Stomach smooth muscle (tissue), 2 donors: ENCODE data around the gene PPP2R3B.
"Not testable (repeated sequence)": the region's sequence is repeated elsewhere in the genome, so short reads cannot be mapped to it uniquely, and the experiment has no call there.

Experiments used
- H3K27ac ChIP-seq: one replicate; pipeline ENCODE4 v1.7.0; 2013; ENCODE audit warnings: mild to moderate bottlenecking, low read length, inconsistent platforms
- H3K27me3 ChIP-seq, 2 donors: one replicate each; pipeline ENCODE4 v1.7.0; 2013; ENCODE audit warnings: low read length in 2 of 2; ENCODE audit not compliant: insufficient read depth in 2 of 2, control insufficient read depth in 1 of 2
- H3K36me3 ChIP-seq, 2 donors: one replicate each; pipeline ENCODE4 v1.7.0; 2013; ENCODE audit warnings: low read length in 2 of 2; ENCODE audit not compliant: control insufficient read depth in 2 of 2, insufficient read depth in 2 of 2
- H3K4me1 ChIP-seq: one replicate; pipeline ENCODE4 v1.7.0; 2013; ENCODE audit warnings: low read length; ENCODE audit not compliant: control insufficient read depth, insufficient read depth
- H3K4me3 ChIP-seq, 2 donors: one replicate each; pipeline ENCODE4 v1.7.0; 2013; ENCODE audit warnings: low read length in 2 of 2
- H3K9ac ChIP-seq, 2 donors: one replicate each; pipeline ENCODE4 v1.7.0; 2013; ENCODE audit warnings: low read length in 2 of 2, mild to moderate bottlenecking in 1 of 2
- H3K9me3 ChIP-seq, 2 donors: one replicate each; pipeline ENCODE4 v1.7.0; 2013; ENCODE audit warnings: low read length in 2 of 2; ENCODE audit not compliant: control insufficient read depth in 2 of 2
- donor health status: healthy.
- donor health status: Pancreatic carcinoma.

Gene PPP2R3B

GRCh38 chrX:426881-427280 is 40.2 kb upstream of the PPP2R3B start:
- Histone ChIP-seq H3K27ac (no peak overlapping the region), H3K9me3 (no peaks in the 10 kb centered on the region), H3K36me3 (no peaks in the 10 kb centered on the region), H3K4me1 (no peaks in the 10 kb centered on the region), H3K9ac (no peak overlapping the region), H3K27me3 (peaks cover 11 to 19% of the 10 kb centered on the region in 2 donors), H3K4me3 (no peak overlapping the region)

- H3K27me3 ChIP-seq, result peaks cover 11 to 19% of the 10 kb centered on the region in 2 donors
- no peak overlapping the region for H3K9ac ChIP-seq
- no peak overlapping the region for H3K27ac ChIP-seq
- no peak overlapping the region for H3K4me3 ChIP-seq
- no peaks in the 10 kb centered on the region for H3K4me1 ChIP-seq
- no peaks in the 10 kb centered on the region for H3K9me3 ChIP-seq
- no peaks in the 10 kb centered on the region for H3K36me3 ChIP-seq
These were observed 38.3 kb upstream of the PPP2R3B start for GRCh38 chrX:425056-425455.

GRCh38 chrX:421646-422391 is 35.1 kb upstream of the PPP2R3B start:
- no peak overlapping the region for H3K9ac ChIP-seq
- H3K4me1 ChIP-seq, result no peaks in the 10 kb centered on the region
- no peak overlapping the region for H3K27ac ChIP-seq
- H3K9me3 ChIP-seq, result no peaks in the 10 kb centered on the region
- no peak overlapping the region for H3K4me3 ChIP-seq
- H3K36me3 ChIP-seq, result no peaks in the 10 kb centered on the region
- peaks cover under 1 to 3% of the 10 kb centered on the region in 2 donors for H3K27me3 ChIP-seq

GRCh38 chrX:420496-421223 is 34.0 kb upstream of the PPP2R3B start:
- Histone ChIP-seq H3K27ac (no peak overlapping the region), H3K36me3 (no peaks in the 10 kb centered on the region), H3K27me3 (no peaks in the 10 kb centered on the region), H3K9ac (no peak overlapping the region), H3K4me3 (no peak overlapping the region), H3K4me1 (no peaks in the 10 kb centered on the region), H3K9me3 (no peaks in the 10 kb centered on the region)

- Histone ChIP-seq H3K27ac (no peak overlapping the region), H3K27me3 (no peaks in the 10 kb centered on the region), H3K36me3 (no peaks in the 10 kb centered on the region), H3K4me1 (no peaks in the 10 kb centered on the region), H3K9me3 (no peaks in the 10 kb centered on the region), H3K4me3 (no peak overlapping the region), H3K9ac (no peak overlapping the region)
These were observed 32.4 kb upstream of the PPP2R3B start for GRCh38 chrX:418927-419729.

- not testable (repeated sequence) for H3K9ac ChIP-seq, H3K27ac ChIP-seq, H3K9me3 ChIP-seq, H3K4me3 ChIP-seq, H3K27me3 ChIP-seq, H3K4me1 ChIP-seq, H3K36me3 ChIP-seq
These were observed 28.8 kb upstream of the PPP2R3B start for GRCh38 chrX:415498-415897.

GRCh38 chrX:413322-414201 is 26.9 kb upstream of the PPP2R3B start:
- Histone ChIP-seq H3K9me3 (no peaks in the 10 kb centered on the region), H3K27me3 (peaks cover 2 to 4% of the 10 kb centered on the region in 2 donors), H3K4me3 (peak overlapping the region; percentile 46 to 64), H3K27ac (no peak overlapping the region), H3K36me3 (no peaks in the 10 kb centered on the region), H3K9ac (peak overlapping the region in 1 of 2 donors; percentile 21), H3K4me1 (peaks cover 9% of the 10 kb centered on the region)

GRCh38 chrX:410296-410695 is 23.6 kb upstream of the PPP2R3B start:
- H3K9ac ChIP-seq, result no peak overlapping the region
- H3K36me3 ChIP-seq, result no peaks in the 10 kb centered on the region
- H3K4me3 ChIP-seq, result no peak overlapping the region
- H3K4me1 ChIP-seq, result peaks cover 9% of the 10 kb centered on the region
- peaks cover 2 to 4% of the 10 kb centered on the region in 2 donors for H3K27me3 ChIP-seq
- no peak overlapping the region for H3K27ac ChIP-seq
- H3K9me3 ChIP-seq, result no peaks in the 10 kb centered on the region

- Histone ChIP-seq H3K27me3 (no peaks in the 10 kb centered on the region), H3K9ac (no peak overlapping the region), H3K36me3 (no peaks in the 10 kb centered on the region), H3K9me3 (no peaks in the 10 kb centered on the region), H3K27ac (no peak overlapping the region), H3K4me1 (no peaks in the 10 kb centered on the region), H3K4me3 (no peak overlapping the region)
These were observed 18.4 kb upstream of the PPP2R3B start for GRCh38 chrX:405149-405548.

GRCh38 chrX:404656-405055 is 17.9 kb upstream of the PPP2R3B start:
- no peaks in the 10 kb centered on the region for H3K36me3 ChIP-seq
- no peaks in the 10 kb centered on the region for H3K4me1 ChIP-seq
- no peaks in the 10 kb centered on the region for H3K9me3 ChIP-seq
- no peaks in the 10 kb centered on the region for H3K27me3 ChIP-seq
- H3K4me3 ChIP-seq, result no peak overlapping the region
- no peak overlapping the region for H3K9ac ChIP-seq
- no peak overlapping the region for H3K27ac ChIP-seq
